ENCODE results near the gene NFXL1.

Gene NFXL1

GRCh38 chr4:47879458-47879857, 34.9 kb downstream of the NFXL1 start:
- TF ChIP-seq TAF1 (IDR thresholded peaks at IDR 0.05; ENCODE audit: borderline replicate concordance, low read depth, low read length) (no peak), POLR2AphosphoS5 (IDR thresholded peaks at IDR 0.05; ENCODE audit: low read depth, low read length) (no peak), POLR2A (IDR thresholded peaks at IDR 0.05; ENCODE audit: low read depth, low read length) (no peak)
- DNase-seq (ENCODE audit: insufficient read length) (no peak), FAIRE-seq (no peak)

- no peak for FAIRE-seq
Measured at GRCh38 chr4:47876784-47877546, 37.4 kb downstream of the NFXL1 start.

GRCh38 chr4:47876310-47876709, 38.1 kb downstream of the NFXL1 start:
- TF ChIP-seq POLR2AphosphoS5 (IDR thresholded peaks at IDR 0.05; ENCODE audit: low read depth, low read length), result no peak
- no peak for TF ChIP-seq POLR2A (IDR thresholded peaks at IDR 0.05; ENCODE audit: low read depth, low read length)
- TF ChIP-seq TAF1 (IDR thresholded peaks at IDR 0.05; ENCODE audit: borderline replicate concordance, low read depth, low read length), result no peak
- FAIRE-seq (no peak), DNase-seq (ENCODE audit: insufficient read length) (no peak)

More at GRCh38 chr4:47876784-47877546, 37.4 kb downstream of the NFXL1 start:
- TF ChIP-seq POLR2AphosphoS5 (IDR thresholded peaks at IDR 0.05; ENCODE audit: low read depth, low read length) (no peak), POLR2A (IDR thresholded peaks at IDR 0.05; ENCODE audit: low read depth, low read length) (no peak), TAF1 (IDR thresholded peaks at IDR 0.05; ENCODE audit: borderline replicate concordance, low read depth, low read length) (no peak)
- no peak for DNase-seq (ENCODE audit: insufficient read length)

GRCh38 chr4:47873877-47874541, 40.4 kb downstream of the NFXL1 start:
- DNase-seq (ENCODE audit: insufficient read length) (no peak), FAIRE-seq (no peak)
- TF ChIP-seq POLR2A (IDR thresholded peaks at IDR 0.05; ENCODE audit: low read depth, low read length) (no peak), POLR2AphosphoS5 (IDR thresholded peaks at IDR 0.05; ENCODE audit: low read depth, low read length) (no peak), TAF1 (IDR thresholded peaks at IDR 0.05; ENCODE audit: borderline replicate concordance, low read depth, low read length) (no peak)

- TF ChIP-seq POLR2AphosphoS5 (IDR thresholded peaks at IDR 0.05; ENCODE audit: low read depth, low read length) (no peak), TAF1 (IDR thresholded peaks at IDR 0.05; ENCODE audit: borderline replicate concordance, low read depth, low read length) (no peak), POLR2A (IDR thresholded peaks at IDR 0.05; ENCODE audit: low read depth, low read length) (no peak)
- FAIRE-seq (no peak), DNase-seq (ENCODE audit: insufficient read length) (no peak)
Measured at GRCh38 chr4:47863486-47863885, 50.9 kb downstream of the NFXL1 start.

GRCh38 chr4:47862297-47862696, 52.1 kb downstream of the NFXL1 start:
- TF ChIP-seq POLR2AphosphoS5 (IDR thresholded peaks at IDR 0.05; ENCODE audit: low read depth, low read length), result no peak
- FAIRE-seq (no peak), DNase-seq (ENCODE audit: insufficient read length) (no peak)

- FAIRE-seq (no peak), DNase-seq (ENCODE audit: insufficient read length) (no peak)
- no peak for TF ChIP-seq TAF1 (IDR thresholded peaks at IDR 0.05; ENCODE audit: borderline replicate concordance, low read depth, low read length)
- TF ChIP-seq POLR2AphosphoS5 (IDR thresholded peaks at IDR 0.05; ENCODE audit: low read depth, low read length), result no peak
- no peak for TF ChIP-seq POLR2A (IDR thresholded peaks at IDR 0.05; ENCODE audit: low read depth, low read length)
Measured at GRCh38 chr4:47860305-47860704, 54.1 kb downstream of the NFXL1 start.

GRCh38 chr4:47858006-47858405, 56.4 kb downstream of the NFXL1 start:
- DNase-seq (ENCODE audit: insufficient read length) (no peak), FAIRE-seq (no peak)
- TF ChIP-seq POLR2AphosphoS5 (IDR thresholded peaks at IDR 0.05; ENCODE audit: low read depth, low read length) (no peak), TAF1 (IDR thresholded peaks at IDR 0.05; ENCODE audit: borderline replicate concordance, low read depth, low read length) (no peak), POLR2A (IDR thresholded peaks at IDR 0.05; ENCODE audit: low read depth, low read length) (no peak)

GRCh38 chr4:47856713-47857112, 57.7 kb downstream of the NFXL1 start:
- TF ChIP-seq POLR2A (IDR thresholded peaks at IDR 0.05; ENCODE audit: low read depth, low read length) (no peak), POLR2AphosphoS5 (IDR thresholded peaks at IDR 0.05; ENCODE audit: low read depth, low read length) (no peak), TAF1 (IDR thresholded peaks at IDR 0.05; ENCODE audit: borderline replicate concordance, low read depth, low read length) (no peak)
- FAIRE-seq, result no peak
- no peak for DNase-seq (ENCODE audit: insufficient read length)

- DNase-seq (ENCODE audit: insufficient read length) (no peak), FAIRE-seq (no peak)
- TF ChIP-seq POLR2A (IDR thresholded peaks at IDR 0.05; ENCODE audit: low read depth, low read length) (no peak), POLR2AphosphoS5 (IDR thresholded peaks at IDR 0.05; ENCODE audit: low read depth, low read length) (no peak), TAF1 (IDR thresholded peaks at IDR 0.05; ENCODE audit: borderline replicate concordance, low read depth, low read length) (no peak)
Measured at GRCh38 chr4:47855350-47855749, 59.0 kb downstream of the NFXL1 start.

GRCh38 chr4:47852136-47852535, 62.2 kb downstream of the NFXL1 start:
- TF ChIP-seq TAF1 (IDR thresholded peaks at IDR 0.05; ENCODE audit: borderline replicate concordance, low read depth, low read length) (no peak), POLR2AphosphoS5 (IDR thresholded peaks at IDR 0.05; ENCODE audit: low read depth, low read length) (no peak), POLR2A (IDR thresholded peaks at IDR 0.05; ENCODE audit: low read depth, low read length) (no peak)
- no peak for DNase-seq (ENCODE audit: insufficient read length)
- FAIRE-seq, result no peak

- TF ChIP-seq POLR2A (IDR thresholded peaks at IDR 0.05; ENCODE audit: low read depth, low read length), result no peak
- TF ChIP-seq POLR2AphosphoS5 (IDR thresholded peaks at IDR 0.05; ENCODE audit: low read depth, low read length), result no peak
- TF ChIP-seq TAF1 (IDR thresholded peaks at IDR 0.05; ENCODE audit: borderline replicate concordance, low read depth, low read length), result no peak
- DNase-seq (ENCODE audit: insufficient read length), result no peak
- FAIRE-seq, result peak; percentile 17
Measured at GRCh38 chr4:47849466-47849865, 64.9 kb downstream of the NFXL1 start.
